Raji (cell line): Measurements from ENCODE around the gene HDAC11.

Experiments used
- POLR2A ChIP-seq: IDR thresholded peaks from 2 replicates; pipeline ENCODE4 v1.6.1; 2011; ENCODE audit warnings: low read depth, low read length, control low read depth; ENCODE audit not compliant: insufficient read depth

The HDAC11 gene

GRCh38 chr3:13513051-13513912 is 33.2 kb downstream of the HDAC11 start:
- no peak for TF ChIP-seq POLR2A

GRCh38 chr3:13513913-13514517 is 33.9 kb downstream of the HDAC11 start:
- TF ChIP-seq POLR2A: no peak

GRCh38 chr3:13514639-13515435 is 34.7 kb downstream of the HDAC11 start:
- no peak for TF ChIP-seq POLR2A

GRCh38 chr3:13515786-13516759 is 36.0 kb downstream of the HDAC11 start:
- no peak for TF ChIP-seq POLR2A

DNA sequence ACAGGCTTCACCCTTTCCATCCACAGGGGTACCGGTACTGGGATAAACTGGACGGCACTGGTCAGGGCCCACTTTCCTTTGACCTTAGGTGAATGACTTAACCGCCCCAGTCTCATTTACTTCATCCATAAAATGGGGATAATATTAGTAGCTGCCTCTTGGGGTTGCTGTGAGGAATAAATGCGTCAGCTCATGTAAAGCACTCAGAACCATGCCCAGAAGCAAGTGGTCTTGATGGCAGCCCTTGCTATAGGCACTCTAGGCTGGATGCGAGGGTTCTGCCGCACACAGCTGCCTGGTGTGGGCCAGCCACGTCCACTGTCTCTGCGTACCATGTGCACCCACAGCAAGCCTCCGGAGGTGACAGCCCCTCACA is 36.6 kb downstream of the HDAC11 start:
- no peak for TF ChIP-seq POLR2A

GRCh38 chr3:13517253-13517977 is 37.3 kb downstream of the HDAC11 start:
- no peak for TF ChIP-seq POLR2A

GRCh38 chr3:13518516-13518953 is 38.4 kb downstream of the HDAC11 start:
- TF ChIP-seq POLR2A: no peak

DNA sequence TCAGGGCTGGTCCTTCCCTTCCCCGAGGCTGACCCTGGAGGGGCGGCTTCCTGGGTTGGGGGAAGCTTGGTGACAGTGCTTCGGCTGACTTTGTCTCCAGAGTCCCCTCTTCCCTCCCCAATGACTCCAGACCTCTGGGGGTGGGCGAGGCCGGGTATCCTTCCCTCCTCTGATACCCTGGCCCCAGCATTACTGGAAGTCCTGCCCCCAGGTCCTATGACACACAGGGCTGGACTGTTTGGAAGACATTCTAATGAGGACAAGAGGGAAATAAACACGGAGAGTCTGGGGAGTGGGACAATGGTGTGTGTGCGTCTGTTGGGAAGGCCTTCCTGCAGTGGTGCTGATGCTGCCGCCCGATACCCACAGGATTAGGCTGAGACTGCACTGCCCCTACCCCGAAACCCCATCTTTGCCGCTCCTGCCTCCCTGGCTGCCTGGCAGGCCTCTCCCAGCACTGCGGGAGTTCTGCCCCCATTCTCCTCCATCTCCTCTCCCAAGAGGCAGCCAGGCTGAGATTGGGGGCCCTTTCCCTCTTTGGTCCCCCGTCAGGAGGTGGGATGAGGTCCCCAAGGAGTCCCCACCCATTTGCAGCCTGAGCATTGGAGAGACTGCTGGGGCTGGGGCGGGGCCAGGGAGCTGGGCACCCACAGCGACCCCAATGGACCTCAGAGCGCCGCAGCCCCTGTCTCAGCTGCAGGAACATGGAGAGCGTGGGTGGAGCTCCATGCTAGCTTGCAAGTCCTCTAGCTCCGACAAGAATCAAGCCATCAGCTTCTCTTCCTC is 39.1 kb downstream of the HDAC11 start:
- no peak for TF ChIP-seq POLR2A

DNA sequence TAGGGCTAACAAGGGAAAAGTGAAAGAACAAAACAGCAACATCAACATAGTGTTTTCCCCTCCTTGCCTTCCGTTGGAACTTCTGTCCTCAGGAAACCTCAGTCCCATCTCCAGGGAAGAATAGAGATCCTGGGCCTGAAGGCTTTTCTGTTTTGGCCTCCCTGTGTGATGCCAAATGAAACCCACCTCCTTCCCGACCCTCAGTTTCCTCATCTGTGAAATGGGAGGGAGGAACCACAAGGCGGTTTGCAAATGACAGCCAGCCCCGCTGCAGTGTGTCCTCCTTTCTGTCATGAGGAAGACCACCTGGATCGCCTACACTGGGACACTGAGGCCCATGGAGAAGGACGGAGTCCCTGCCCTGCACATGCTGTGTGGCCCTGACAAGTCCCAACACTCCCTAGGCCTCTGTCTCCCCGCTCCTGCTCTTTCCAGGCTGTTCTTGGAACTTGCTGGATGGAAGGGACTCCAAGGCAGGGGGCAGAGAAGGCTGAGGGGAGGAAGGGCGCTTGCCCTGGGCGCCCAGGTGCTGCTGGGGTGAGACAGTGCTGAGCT is 40.3 kb downstream of the HDAC11 start:
- no peak for TF ChIP-seq POLR2A

DNA sequence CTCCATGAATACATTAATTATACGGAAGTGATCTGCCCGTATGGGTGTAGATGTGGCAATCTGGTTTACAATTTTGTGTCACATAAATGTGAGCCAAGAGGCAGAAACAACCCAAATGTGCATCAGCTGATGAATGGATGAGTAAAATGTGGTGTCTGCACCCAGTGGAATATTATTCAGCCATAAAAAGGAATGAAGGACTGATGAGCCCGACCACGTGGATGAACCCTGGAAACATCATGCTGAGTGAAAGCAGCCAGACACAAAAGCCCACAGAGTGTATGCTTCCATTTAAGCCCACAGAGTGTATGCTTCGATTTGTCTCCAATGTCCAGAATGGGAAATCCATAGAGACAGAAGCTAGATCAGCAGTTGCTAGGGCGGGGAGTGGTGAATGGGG is 41.2 kb downstream of the HDAC11 start:
- TF ChIP-seq POLR2A: no peak

DNA sequence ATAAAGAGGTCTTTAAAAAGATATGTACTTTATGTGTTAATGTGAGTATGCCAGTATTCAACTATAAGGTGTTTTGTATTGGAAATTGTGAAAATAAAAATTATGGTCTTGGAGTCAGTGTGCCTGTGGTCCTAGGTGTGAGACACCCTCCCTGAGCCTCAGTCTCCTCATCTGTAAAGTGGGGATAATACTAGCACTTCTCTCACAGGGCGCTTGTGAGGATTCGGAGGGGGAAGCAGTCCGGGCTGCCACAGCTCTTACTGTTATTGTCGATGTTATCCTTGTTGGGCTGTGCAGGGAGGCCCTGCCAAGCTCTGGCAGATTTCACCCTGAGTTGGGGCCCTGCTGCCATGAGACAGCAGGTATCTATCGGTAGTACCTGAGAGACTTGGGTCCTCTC is 42.1 kb downstream of the HDAC11 start:
- TF ChIP-seq POLR2A: no peak

DNA sequence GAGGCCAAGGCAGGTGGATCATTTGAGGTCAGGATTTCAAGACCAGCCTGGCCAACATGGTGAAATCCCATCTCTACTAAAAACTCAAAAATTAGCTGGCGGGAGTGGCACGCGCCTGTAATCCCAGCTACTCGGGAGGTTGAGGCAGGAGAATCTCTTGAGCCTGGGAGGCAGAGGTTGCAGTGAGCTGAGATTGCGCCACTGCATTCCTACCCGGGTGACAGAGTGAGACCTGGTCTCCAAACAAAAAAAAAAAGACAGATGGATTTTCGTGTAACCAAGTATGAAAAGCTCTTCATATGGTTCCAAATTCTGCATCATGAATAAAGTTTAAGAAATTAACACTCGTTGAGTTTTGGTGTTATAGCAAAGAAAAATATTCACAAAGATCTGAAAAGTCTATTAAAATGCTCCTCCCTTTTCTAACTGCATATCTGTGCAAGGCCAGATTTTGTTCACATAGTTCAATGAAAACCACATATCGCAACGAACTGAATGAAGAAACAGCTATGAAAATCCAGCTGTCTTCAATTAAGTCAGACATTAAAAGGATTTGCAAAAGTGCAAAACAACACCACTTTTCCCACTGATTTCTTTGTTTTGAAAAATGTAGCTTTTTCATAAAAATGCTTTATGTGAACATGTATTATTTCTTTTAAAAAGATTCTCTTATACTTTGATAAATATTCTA is 45.0 kb downstream of the HDAC11 start:
- TF ChIP-seq POLR2A: no peak
